HG02870 (cell line): ENCODE data around the gene RPL12.

ENCODE experiments used
- ATAC-seq: cut with Tn5 transposase; IDR thresholded peaks from one replicate; pipeline ENCODE4 v1.9.1; 2021; ENCODE audit warnings: mild to moderate bottlenecking, moderate library complexity; ENCODE audit not compliant: unreplicated experiment

RPL12 gene

GRCh38 chr9:127407492-127407843 is 43.7 kb downstream of the RPL12 start:
- no peak for ATAC-seq

DNA sequence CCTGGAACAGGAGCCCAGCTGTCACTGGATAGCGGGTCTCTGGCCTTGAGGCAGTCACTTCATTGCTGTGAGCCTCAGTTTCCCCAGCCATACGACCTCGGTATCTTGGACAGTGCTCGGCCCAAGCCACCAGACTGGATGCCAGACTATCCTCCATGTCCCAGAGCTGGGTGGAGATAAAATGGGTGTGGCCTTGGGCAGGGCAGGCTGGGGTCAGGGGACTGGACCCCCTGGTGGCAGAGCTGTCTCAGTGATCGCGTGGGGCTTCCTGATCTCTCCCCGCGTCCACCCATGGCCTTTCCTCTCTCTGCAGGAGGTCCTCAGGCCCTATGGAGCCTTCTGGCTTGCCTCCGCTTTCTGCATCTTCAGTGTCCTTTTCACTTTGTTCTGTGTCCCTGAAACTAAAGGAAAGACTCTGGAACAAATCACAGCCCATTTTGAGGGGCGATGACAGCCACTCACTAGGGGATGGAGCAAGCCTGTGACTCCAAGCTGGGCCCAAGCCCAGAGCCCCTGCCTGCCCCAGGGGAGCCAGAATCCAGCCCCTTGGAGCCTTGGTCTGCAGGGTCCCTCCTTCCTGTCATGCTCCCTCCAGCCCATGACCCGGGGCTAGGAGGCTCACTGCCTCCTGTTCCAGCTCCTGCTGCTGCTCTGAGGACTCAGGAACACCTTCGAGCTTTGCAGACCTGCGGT is 44.3 kb downstream of the RPL12 start:
- no peak for ATAC-seq

GRCh38 chr9:127405344-127406125 is 45.7 kb downstream of the RPL12 start:
- no peak for ATAC-seq

GRCh38 chr9:127404631-127405030 is 46.6 kb downstream of the RPL12 start:
- ATAC-seq: no peak

DNA sequence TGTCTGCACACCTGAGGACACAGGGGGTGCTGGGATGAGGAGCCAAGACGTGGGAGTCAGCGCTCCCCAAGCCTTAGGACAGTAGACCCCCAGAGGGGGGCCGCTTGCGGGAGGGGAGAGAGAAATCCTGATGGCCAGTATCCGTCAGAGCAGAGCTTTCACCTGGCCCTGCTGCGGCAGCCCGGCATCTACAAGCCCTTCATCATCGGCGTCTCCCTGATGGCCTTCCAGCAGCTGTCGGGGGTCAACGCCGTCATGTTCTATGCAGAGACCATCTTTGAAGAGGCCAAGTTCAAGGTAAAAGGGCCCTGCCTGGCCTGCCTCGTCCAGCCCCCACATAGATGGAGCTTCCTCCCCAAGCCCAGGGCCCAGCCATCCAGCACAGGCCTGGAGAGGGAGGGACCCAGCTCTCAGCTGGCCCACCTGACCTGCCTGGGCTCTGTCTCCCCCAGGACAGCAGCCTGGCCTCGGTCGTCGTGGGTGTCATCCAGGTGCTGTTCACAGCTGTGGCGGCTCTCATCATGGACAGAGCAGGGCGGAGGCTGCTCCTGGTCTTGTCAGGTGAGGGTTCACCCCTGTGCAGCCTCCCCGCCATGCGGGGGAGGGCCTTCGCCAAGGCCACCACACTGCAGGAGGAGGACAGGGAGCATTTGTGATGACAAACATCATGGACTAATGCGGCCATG is 47.6 kb downstream of the RPL12 start:
- ATAC-seq: no peak

GRCh38 chr9:127402401-127403090 is 48.7 kb downstream of the RPL12 start:
- no peak for ATAC-seq

- ATAC-seq: no peak
Observed at GRCh38 chr9:127399736-127400269, 51.4 kb downstream of the RPL12 start.

DNA sequence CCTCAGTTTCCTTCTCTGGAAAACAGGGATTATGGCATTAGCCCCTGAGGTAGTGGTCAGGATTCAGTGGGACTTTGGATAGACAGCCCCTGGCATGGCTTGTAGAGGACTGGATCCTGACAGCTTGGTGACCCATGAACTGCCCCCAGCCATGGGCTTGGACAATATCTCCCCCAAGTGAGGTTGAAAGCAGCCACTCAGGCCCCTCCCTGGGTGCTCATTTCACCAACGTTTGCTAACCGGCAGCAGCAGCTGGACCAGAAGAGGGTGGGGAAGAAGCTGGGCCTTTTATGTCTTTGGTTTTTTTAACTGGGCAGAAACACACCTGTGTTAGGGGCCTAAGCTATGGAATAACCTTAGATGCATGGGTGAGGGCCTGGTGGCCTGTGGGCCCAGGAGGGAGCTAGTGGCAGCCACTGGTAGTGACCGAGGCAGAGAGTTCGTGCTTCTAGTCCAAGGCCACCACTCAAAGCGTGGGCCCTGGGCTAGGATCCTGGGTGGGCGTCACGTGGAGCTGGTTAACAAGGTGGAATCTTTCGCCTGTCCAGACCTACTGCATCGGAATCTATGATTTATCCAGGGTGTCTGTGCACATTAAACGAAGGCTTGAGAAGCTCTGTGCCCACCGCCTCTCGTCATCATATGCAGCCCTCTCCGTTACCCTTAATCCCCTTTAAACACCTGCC is 52.3 kb downstream of the RPL12 start:
- ATAC-seq: no peak

DNA sequence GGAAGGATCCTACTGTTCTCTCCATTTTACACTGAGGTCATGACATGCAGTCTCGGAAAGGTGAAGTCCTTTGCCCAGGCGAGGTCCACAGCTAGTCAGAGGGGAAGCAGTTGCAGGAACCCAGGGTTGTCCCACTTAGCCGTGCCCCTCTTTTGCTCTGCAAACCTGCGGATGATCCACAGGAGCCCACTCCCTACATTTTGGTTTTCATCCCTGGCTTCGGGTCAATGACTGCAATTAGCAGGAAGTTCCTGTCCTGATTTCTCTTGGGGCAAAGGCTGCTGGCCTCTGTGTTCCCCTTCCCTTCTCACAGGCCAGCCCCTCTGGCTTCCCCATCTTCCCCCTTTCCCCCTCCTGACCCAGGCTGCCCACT is 52.9 kb downstream of the RPL12 start:
- no peak for ATAC-seq
